ENCODE measurements around the gene WDR18.

The WDR18 gene

GRCh38 chr19:1002600-1002999, 18.5 kb downstream of the WDR18 start:
- TF ChIP-seq, protein P1, sequence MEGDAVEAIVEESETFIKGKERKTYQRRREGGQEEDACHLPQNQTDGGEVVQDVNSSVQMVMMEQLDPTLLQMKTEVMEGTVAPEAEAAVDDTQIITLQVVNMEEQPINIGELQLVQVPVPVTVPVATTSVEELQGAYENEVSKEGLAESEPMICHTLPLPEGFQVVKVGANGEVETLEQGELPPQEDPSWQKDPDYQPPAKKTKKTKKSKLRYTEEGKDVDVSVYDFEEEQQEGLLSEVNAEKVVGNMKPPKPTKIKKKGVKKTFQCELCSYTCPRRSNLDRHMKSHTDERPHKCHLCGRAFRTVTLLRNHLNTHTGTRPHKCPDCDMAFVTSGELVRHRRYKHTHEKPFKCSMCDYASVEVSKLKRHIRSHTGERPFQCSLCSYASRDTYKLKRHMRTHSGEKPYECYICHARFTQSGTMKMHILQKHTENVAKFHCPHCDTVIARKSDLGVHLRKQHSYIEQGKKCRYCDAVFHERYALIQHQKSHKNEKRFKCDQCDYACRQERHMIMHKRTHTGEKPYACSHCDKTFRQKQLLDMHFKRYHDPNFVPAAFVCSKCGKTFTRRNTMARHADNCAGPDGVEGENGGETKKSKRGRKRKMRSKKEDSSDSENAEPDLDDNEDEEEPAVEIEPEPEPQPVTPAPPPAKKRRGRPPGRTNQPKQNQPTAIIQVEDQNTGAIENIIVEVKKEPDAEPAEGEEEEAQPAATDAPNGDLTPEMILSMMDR (IDR thresholded peaks at IDR 0.05): no peak
- no peak for TF ChIP-seq ZFX (IDR thresholded peaks at IDR 0.05; ENCODE audit: borderline replicate concordance)
- H3K27ac ChIP-seq: no peak overlapping the region

DNA sequence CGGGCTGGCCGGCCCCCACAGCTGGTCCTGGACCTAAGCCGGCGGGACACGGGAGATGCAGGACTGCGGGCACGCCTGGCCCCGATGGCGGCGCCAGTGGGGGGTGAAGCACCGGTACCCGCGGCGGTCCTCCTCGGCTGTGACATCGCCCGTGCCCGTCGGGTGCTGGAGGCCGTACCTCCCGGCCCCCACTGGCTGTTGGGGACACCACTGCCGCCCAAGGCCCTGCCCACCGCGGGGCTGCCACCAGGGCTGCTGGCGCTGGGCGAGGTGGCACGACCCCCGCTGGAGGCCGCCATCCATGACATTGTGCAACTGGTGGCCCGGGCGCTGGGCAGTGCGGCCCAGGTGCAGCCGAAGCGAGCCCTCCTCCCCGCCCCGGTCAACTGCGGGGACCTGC, 19.1 kb downstream of the WDR18 start:
- no peak for TF ChIP-seq ZFX (IDR thresholded peaks at IDR 0.05; ENCODE audit: borderline replicate concordance)
- TF ChIP-seq, protein P1 (IDR thresholded peaks at IDR 0.05): no peak
- H3K27ac ChIP-seq: no peak overlapping the region

- no peak overlapping the region for H3K27ac ChIP-seq
- no peak for TF ChIP-seq ZFX (IDR thresholded peaks at IDR 0.05; ENCODE audit: borderline replicate concordance)
- TF ChIP-seq, protein P1 (IDR thresholded peaks at IDR 0.05): no peak
These were observed 20.2 kb downstream of the WDR18 start for GRCh38 chr19:1004204-1004802.

- no peak overlapping the region for H3K27ac ChIP-seq
- no peak for TF ChIP-seq ZFX (IDR thresholded peaks at IDR 0.05; ENCODE audit: borderline replicate concordance)
- TF ChIP-seq, protein P1 (IDR thresholded peaks at IDR 0.05): no peak
These were observed 20.9 kb downstream of the WDR18 start for GRCh38 chr19:1004803-1005664.

DNA sequence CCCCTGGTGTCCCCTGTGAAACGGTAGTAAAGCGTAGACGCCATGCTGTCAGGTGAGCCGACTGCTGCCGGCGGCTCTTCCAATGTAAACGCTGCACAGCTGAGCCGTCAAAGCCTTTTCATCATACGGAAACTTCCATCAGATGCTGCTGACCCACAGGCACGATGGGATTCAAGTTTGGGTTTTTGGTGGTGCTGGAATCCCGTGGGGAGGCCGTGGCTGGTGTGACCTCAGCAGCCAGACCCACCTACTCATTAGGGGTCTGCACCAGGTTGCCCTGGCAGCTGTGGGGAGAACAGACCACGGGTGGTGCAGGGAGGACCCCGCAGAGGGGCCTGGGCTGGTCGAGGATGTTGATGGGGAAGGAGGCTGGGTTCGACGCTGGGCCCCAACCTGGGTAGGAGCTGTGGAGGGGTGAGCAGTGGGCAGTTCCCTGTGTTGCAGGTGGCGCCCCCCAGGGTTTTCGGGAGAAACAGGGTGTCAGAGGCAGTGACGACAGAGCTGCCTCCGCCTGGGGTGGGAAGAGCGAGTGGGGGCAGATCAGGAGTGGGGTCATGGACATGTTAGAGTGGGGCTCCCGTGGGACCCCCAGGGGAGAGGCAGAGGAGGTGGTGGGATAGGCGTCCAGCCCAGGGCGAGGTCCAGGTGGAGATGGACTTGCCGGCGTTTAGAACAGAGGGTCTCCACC, 22.7 kb downstream of the WDR18 start:
- H3K27ac ChIP-seq: no peak overlapping the region
- TF ChIP-seq ZFX (IDR thresholded peaks at IDR 0.05; ENCODE audit: borderline replicate concordance): no peak

GRCh38 chr19:1007399-1008251, 23.5 kb downstream of the WDR18 start:
- no peak overlapping the region for H3K27ac ChIP-seq
- TF ChIP-seq, protein P1 (IDR thresholded peaks at IDR 0.05): no peak
- no peak for TF ChIP-seq ZFX (IDR thresholded peaks at IDR 0.05; ENCODE audit: borderline replicate concordance)
